ENCODE results near the gene HSPA12A.
A peak's percentile ranks its signal among the peaks of the same experiment; 100 is the strongest.

HSPA12A gene

DNA sequence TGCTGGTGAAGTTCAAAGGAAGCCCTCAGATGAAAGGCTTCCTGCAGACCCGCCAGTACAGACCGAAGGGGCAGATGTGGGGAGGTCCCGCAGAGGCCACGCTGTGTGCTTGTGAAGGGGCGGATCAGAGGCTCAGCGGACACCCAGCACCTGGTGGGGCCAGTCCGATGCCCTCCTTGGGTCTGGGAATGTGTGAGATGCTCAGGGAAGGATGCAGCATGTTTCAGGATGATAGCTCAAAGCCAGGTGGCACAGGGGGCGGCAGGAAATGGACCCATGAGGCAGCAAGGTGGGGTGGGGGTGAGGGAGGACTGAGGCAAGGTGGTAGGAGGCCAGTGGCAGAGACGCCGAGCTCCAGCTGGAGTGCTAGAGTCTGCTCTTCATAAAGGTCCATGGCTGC is 27.9 kb upstream of the HSPA12A start:
- DNase-seq, result no peak

- no peak for DNase-seq
Measured at GRCh38 chr10:116769791-116770190, 27.4 kb upstream of the HSPA12A start.

DNA sequence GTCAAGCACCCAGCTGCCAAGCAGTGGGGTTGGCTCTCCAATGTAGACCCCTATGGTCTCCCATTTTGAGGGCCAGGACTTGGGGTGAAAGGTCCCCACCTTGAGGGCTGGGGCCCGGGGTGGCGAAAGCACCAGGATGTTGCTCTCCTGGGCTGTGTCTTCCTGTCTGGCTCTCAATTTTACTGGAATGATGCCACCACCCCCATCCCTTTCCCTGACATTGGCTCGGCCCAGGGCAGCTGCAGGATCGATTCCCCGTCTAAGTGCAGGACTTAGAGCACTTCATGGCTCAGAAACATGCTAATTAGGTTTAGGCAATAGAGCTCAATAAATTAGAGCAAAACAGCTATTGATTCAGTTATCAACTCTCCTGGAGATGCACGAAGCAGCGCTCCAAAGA is 27.0 kb upstream of the HSPA12A start:
- DNase-seq, result no peak

- no peak for DNase-seq
Measured at GRCh38 chr10:116768786-116769185, 26.4 kb upstream of the HSPA12A start.

- peak; percentile 50 for DNase-seq
Measured at GRCh38 chr10:116766837-116767634, 24.7 kb upstream of the HSPA12A start.

DNA sequence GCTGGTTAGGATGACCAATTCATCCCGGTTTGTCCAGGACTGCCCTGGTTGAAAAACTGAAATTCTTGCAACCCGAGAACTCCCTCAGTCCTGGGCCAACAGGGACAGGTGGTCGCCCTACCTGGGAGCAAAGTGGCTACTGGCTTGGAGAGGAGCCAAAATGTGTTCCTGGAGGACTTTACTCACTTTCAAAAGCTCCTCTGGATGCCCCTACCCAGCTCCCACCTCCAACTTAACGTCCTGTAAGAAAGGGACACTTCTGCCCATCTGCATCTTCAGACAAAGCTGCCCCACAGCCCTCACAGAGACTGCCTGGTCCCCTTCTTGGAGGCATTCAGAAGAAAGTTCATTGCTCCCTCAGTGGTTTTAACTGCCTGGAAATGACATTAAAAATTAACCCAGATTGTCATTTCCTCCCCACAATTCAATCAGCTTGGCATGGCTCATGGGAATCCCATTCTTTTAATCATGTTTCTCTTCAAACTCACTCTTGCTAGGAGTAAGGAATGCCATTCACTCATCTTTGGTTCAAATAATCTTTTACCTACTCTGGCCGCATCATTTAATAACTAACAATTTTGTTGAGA is 24.0 kb upstream of the HSPA12A start:
- no peak for DNase-seq

DNA sequence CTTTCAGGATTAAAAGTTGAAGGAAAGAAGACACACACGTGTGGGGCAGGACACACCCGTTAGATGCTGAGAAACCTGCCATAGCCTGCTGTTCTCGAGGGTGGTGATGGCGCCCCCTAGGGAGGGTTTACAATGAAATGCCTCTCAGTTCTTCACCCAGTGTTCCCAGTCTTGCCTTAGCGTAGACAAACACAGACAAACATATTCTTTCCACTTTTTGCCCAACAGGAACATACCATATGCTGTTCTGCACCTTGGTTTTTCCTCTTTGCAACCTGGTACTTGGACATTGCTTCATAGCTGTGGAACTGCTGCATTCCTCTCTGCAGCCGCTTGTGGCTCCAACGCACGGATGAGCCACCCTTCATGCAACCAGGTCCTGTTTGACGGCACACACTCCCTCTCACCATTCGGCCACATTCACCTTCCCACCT is 23.3 kb upstream of the HSPA12A start:
- no peak for DNase-seq

DNA sequence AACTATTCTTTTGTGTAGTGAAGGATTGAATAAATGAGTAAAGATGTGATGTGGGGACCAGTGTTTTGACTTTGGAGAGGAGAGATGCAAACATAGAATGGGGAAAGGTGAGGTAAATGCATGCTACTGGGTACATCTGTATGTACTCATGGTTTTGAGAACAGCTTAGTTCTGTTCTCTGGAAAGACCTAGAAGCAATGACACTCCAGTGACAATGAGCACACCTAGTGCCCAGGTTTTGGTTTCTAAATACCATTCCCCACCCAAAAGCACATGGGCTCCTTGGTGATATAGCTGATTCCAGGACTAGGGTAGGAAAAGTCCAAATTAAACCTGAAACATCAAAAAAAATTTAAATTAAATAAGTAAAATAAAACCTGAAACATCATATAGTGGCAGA is 22.6 kb upstream of the HSPA12A start:
- DNase-seq, result no peak

- no peak for DNase-seq
Measured at GRCh38 chr10:116763440-116763839, 21.1 kb upstream of the HSPA12A start.

DNA sequence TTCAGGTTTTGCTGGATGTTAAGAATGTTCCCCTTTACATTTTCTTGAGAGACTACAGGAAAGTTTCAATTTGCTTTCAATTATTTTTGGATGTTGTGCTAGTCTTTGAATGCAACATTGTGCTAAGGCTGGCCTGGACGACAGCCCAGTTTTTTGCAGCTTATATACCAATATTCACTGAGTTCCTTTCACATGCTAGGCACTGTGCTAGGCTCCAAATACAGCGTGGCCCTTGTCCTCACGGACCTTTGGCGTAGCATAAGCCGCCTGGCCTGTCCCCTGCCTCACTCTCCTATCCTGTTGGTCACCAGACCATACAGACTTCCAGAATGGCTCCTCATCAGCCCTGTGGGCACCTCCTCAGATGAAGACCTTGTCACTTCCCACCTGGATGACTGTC is 19.5 kb upstream of the HSPA12A start:
- no peak for DNase-seq

GRCh38 chr10:116760919-116761318 is 18.6 kb upstream of the HSPA12A start:
- DNase-seq, result no peak

DNA sequence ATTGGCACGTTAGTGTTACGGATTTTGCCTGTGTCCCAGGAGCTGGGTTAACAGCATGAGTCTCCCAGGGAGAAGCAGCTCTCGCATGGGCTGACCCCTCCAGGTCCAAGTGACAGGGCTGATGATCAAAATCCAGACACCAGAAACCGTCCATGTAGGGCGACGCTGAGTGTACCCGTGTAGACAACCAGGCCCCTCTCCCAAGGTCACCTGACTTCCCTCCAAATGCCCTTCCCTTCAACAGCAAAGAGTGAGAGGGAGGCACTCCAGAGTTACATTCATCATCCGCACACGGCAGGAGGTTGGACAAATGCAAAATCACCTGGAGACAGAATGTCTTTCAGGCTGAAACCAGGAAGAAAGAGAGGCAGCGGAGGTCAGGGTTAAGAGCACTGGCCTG is 14.9 kb upstream of the HSPA12A start:
- DNase-seq, result no peak

GRCh38 chr10:116756277-116756676 is 13.9 kb upstream of the HSPA12A start:
- DNase-seq, result peak; percentile 65

DNA sequence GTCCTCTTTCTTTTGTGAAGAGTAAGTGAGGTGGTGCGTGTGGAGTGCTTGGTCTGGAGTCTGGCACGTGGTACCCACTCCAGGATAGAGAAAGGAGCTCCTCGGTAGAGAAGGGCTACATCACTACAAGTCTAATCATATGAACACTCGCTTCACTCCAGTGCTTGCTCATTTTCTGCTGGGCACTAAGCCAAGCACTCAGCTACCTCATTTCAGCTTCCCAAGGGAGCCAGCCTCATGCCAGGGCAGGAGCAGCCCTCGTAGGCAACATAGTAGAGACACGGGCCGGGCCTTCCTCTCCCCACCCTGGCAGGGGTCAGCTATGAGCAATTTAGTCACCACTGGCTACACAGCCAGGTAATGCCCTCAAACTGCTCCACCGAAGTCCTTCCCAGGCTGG is 11.4 kb upstream of the HSPA12A start:
- DNase-seq, result no peak

GRCh38 chr10:116752969-116753665 is 10.8 kb upstream of the HSPA12A start:
- DNase-seq, result no peak

GRCh38 chr10:116752563-116752962 is 10.2 kb upstream of the HSPA12A start:
- no peak for DNase-seq

DNA sequence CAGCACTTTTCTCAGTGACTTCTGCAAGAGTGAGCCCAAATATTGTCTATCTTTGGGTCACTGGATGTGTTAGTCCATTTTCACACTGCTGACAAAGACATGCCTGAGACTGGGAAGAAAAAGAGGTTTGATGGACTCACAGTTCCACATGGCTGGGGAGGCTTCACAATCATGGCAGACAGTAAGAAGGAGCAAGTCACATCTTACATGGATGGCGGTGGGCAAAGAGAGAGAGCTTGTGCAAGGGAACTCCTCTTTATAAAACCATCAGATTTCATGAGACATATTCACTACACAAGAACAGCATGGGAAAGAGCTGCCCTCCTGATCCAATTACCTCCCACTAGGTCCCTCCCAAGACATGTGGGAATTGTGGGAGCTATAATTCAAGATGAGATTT is 6.1 kb upstream of the HSPA12A start:
- DNase-seq, result no peak

DNA sequence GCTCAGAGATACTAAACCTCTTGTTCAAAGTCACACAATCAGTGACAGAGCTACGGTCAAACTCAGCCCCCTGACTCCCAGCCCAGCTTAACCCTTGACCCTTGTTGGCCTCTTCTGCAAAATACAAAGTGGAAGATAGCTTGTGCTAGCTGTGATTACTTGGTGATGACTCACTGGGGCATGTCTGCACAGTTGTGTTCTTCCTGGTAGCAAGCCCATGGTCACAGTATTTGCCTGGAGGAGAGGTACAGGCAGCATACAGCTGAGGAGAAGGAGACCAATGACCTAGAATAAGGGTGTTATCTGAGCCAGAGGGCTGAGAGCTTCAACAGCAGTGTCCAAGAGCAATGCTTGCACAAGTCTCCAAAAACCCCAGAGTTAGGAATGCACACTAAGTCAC is 5.7 kb upstream of the HSPA12A start:
- no peak for DNase-seq

DNA sequence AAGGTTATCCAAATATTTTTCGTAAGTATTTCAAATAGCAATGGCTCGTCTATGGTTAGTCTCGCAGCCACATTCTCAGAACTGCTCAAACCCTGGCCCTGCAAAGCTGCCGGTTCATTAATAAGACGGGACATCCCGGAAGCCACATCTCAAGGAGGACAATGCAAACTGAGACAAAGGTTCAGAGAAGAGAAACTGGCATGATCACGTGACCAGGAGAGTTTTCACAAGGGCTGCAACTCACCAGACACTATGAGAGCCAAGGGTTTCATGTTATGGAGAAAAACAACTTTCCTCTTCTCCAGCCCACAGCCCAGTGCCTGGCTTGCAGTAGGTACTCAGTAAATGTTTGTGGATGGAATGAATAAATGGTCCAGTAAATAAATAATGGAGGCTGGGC is 5.0 kb upstream of the HSPA12A start:
- no peak for DNase-seq

- no peak for DNase-seq
Measured at GRCh38 chr10:116744885-116745284, 2.5 kb upstream of the HSPA12A start.

GRCh38 chr10:116744163-116744753 is 1.9 kb upstream of the HSPA12A start:
- no peak for DNase-seq

- DNase-seq, result no peak
Measured at GRCh38 chr10:116743266-116744064, 1.1 kb upstream of the HSPA12A start.

All from right hindlimb (tissue), 1 donor.